Measurements from ENCODE around the gene MCC.

DNA sequence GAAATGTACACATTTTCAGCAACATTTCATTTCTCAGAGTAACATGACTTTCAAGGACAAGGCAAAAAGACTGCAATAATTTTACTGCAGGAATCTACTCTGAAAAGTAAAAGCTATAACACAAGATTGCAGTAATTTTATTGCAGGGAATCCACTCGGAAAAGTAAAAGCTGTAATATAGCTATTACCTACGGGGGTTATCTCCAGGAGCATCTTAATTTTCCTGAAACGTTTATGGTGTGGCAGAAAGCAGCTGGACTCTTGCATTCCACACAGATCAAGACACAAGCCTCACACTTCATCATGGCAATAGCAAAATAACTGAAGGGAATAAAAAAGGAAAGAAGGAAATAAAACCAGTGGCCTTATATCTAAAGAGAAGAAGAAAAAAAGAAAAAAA lies 224.7 kb downstream of the MCC start:
- TF ChIP-seq, protein P1, sequence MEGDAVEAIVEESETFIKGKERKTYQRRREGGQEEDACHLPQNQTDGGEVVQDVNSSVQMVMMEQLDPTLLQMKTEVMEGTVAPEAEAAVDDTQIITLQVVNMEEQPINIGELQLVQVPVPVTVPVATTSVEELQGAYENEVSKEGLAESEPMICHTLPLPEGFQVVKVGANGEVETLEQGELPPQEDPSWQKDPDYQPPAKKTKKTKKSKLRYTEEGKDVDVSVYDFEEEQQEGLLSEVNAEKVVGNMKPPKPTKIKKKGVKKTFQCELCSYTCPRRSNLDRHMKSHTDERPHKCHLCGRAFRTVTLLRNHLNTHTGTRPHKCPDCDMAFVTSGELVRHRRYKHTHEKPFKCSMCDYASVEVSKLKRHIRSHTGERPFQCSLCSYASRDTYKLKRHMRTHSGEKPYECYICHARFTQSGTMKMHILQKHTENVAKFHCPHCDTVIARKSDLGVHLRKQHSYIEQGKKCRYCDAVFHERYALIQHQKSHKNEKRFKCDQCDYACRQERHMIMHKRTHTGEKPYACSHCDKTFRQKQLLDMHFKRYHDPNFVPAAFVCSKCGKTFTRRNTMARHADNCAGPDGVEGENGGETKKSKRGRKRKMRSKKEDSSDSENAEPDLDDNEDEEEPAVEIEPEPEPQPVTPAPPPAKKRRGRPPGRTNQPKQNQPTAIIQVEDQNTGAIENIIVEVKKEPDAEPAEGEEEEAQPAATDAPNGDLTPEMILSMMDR (IDR thresholded peaks at IDR 0.05; ENCODE audit: insufficient read depth, low read depth, low read length), result no peak
- no peak for TF ChIP-seq EZH2 (IDR thresholded peaks at IDR 0.05; ENCODE audit: insufficient read depth, low read length)
